Muscle of back (tissue), 11 donors: ENCODE data around the gene ANKRD63. TPM values are rescaled to one million over a fixed set of nuclear protein-coding genes. Genes with fewer than 3 reads are reported as not detected.

ENCODE experiments used
- DNase-seq, 3 donors: peaks; one replicate each; pipeline versions ENCODE4 v3.0.0 to v3.0.0-alpha.2; 2013
- polyA plus RNA-seq, 10 donors: library from polyadenylated mRNA; unstranded; fragments of 120-200 nt; gene quantifications; one replicate each; pipeline ENCODE4 v1.2.1, GENCODE V29; 2013; ENCODE audit not compliant: insufficient read length in 10 of 10

Gene ANKRD63
- polyA plus RNA-seq, 10 donors, result 0.21 to 0.46 (median 0.34) TPM; not detected in 7

GRCh38 chr15:40279437-40280141, 3.3 kb downstream of the ANKRD63 start:
- DNase-seq, result peak; percentile 37 to 84 (median 72)

GRCh38 chr15:40278026-40278425, 4.8 kb downstream of the ANKRD63 start:
- DNase-seq, result no peak

- peak in 1 of 3 donors; percentile 45 for DNase-seq
Observed at GRCh38 chr15:40277471-40277870, 5.4 kb downstream of the ANKRD63 start.

GRCh38 chr15:40276927-40277326, 5.9 kb downstream of the ANKRD63 start:
- no peak for DNase-seq

GRCh38 chr15:40275954-40276353, 6.9 kb downstream of the ANKRD63 start:
- DNase-seq, result no peak

- no peak for DNase-seq
Observed at GRCh38 chr15:40275523-40275922, 7.3 kb downstream of the ANKRD63 start.

- peak; percentile 57 to 86 (median 80) for DNase-seq
Observed at GRCh38 chr15:40274350-40275274, 8.3 kb downstream of the ANKRD63 start.

GRCh38 chr15:40273428-40273827, 9.4 kb downstream of the ANKRD63 start:
- DNase-seq, result no peak

GRCh38 chr15:40272485-40273056, 10.3 kb downstream of the ANKRD63 start:
- no peak for DNase-seq

- DNase-seq, result no peak
Observed at GRCh38 chr15:40271685-40272484, 11.0 kb downstream of the ANKRD63 start.

- DNase-seq, result no peak
Observed at GRCh38 chr15:40270246-40270995, 12.4 kb downstream of the ANKRD63 start.

- DNase-seq, result no peak
Observed at GRCh38 chr15:40269604-40270003, 13.3 kb downstream of the ANKRD63 start.

GRCh38 chr15:40267670-40268069, 15.2 kb downstream of the ANKRD63 start:
- DNase-seq, result no peak

GRCh38 chr15:40266828-40267304, 16.0 kb downstream of the ANKRD63 start:
- peak in 1 of 3 donors; percentile 78 for DNase-seq

GRCh38 chr15:40265875-40266274, 17.0 kb downstream of the ANKRD63 start:
- no peak for DNase-seq

- DNase-seq, result no peak
Observed at GRCh38 chr15:40265355-40265754, 17.5 kb downstream of the ANKRD63 start.

- DNase-seq, result no peak
Observed at GRCh38 chr15:40264321-40265153, 18.3 kb downstream of the ANKRD63 start.

- DNase-seq, result peak in 2 of 3 donors; percentile 42 to 63
Observed at GRCh38 chr15:40263024-40263754, 19.7 kb downstream of the ANKRD63 start.

GRCh38 chr15:40259021-40259420, 23.8 kb downstream of the ANKRD63 start:
- no peak for DNase-seq
